Duodenal mucosa (tissue), 2 donors: Measurements from ENCODE around the gene KRT84.

ENCODE experiments used
- H3K27ac ChIP-seq: one replicate; pipeline ENCODE4 v1.7.0; 2013; ENCODE audit warnings: low read depth, low read length
- H3K27me3 ChIP-seq, 2 donors: one replicate each; pipeline ENCODE4 v1.7.0; 2013; ENCODE audit warnings: low read length in 2 of 2, control low read depth in 1 of 2; ENCODE audit not compliant: insufficient read depth in 2 of 2, control insufficient read depth in 1 of 2
- H3K36me3 ChIP-seq, 2 donors: one replicate each; pipeline ENCODE4 v1.7.0; 2013; ENCODE audit warnings: low read length in 2 of 2, control low read depth in 1 of 2; ENCODE audit not compliant: insufficient read depth in 2 of 2, control insufficient read depth in 1 of 2
- H3K4me1 ChIP-seq, 2 donors: one replicate each; pipeline ENCODE4 v1.7.0; 2013; ENCODE audit warnings: low read length in 2 of 2, control low read depth in 1 of 2; ENCODE audit not compliant: insufficient read depth in 2 of 2, control insufficient read depth in 1 of 2
- H3K4me3 ChIP-seq, 2 donors: one replicate each; pipeline ENCODE4 v1.7.0; 2013; ENCODE audit warnings: low read length in 2 of 2, low read depth in 1 of 2
- H3K9ac ChIP-seq, 2 donors: one replicate each; pipeline ENCODE4 v1.7.0; 2013; ENCODE audit warnings: low read length in 2 of 2, low read depth in 1 of 2
- H3K9me3 ChIP-seq, 2 donors: one replicate each; pipeline ENCODE4 v1.7.0; 2013; ENCODE audit warnings: low read length in 2 of 2, control low read depth in 1 of 2; ENCODE audit not compliant: control insufficient read depth in 1 of 2

KRT84 gene

GRCh38 chr12:52400906-52401305 lies 15.5 kb upstream of the KRT84 start:
- Histone ChIP-seq H3K27ac (no peak overlapping the region), H3K27me3 (peaks cover 0 to 3% of the 10 kb centered on the region in 2 donors), H3K9me3 (no peaks in the 10 kb centered on the region), H3K36me3 (no peaks in the 10 kb centered on the region), H3K4me1 (no peaks in the 10 kb centered on the region), H3K4me3 (no peak overlapping the region), H3K9ac (no peak overlapping the region)

DNA sequence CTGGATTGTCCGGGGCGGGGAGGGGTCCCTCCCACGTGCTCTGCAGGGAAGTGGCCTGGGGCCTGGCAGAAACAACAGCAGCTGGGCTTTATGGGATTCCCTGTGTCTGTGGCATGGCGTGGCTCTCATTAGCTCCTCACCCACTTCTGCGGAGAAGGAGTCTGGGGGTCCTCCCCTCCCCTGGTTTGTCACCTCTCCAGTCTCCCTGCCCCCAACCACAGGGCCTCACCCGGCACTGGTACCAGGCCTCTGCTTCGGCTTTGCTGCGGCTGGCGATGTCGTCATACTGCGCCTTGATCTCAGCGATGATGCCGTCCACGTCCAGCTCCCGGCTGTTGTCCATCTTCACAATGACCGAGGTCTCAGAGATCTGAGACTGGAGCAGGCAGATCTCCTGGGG lies 14.3 kb upstream of the KRT84 start:
- Histone ChIP-seq H3K4me1 (no peaks in the 10 kb centered on the region), H3K27me3 (peaks cover 0 to 3% of the 10 kb centered on the region in 2 donors), H3K36me3 (no peaks in the 10 kb centered on the region), H3K4me3 (no peak overlapping the region), H3K9ac (no peak overlapping the region), H3K9me3 (no peaks in the 10 kb centered on the region), H3K27ac (no peak overlapping the region)

- Histone ChIP-seq H3K36me3 (no peaks in the 10 kb centered on the region), H3K4me1 (no peaks in the 10 kb centered on the region), H3K27me3 (no peaks in the 10 kb centered on the region), H3K27ac (no peak overlapping the region), H3K9ac (no peak overlapping the region), H3K4me3 (no peak overlapping the region), H3K9me3 (no peaks in the 10 kb centered on the region)
Measured at GRCh38 chr12:52398176-52398575, 12.7 kb upstream of the KRT84 start.

DNA sequence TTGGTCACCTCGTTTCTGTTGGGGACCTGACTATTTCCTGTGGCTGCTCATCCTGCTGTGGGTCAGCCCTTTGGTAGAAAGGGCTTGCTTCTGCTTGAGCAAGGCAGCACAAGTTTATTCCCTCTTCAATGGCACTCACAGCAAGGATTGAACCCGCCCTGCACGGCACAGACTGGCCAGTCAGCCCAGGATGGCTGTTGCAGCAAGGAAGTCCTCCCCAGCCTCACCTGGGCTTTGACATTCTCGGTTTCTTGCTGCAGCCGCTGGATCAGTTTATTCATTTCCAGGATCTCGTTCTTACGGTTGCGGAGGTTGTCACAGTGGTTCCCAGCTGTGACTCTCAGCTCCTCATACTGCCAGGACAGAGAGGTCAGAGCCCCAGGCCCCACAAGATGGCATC lies 11.2 kb upstream of the KRT84 start:
- Histone ChIP-seq H3K9me3 (no peaks in the 10 kb centered on the region), H3K27me3 (no peaks in the 10 kb centered on the region), H3K27ac (no peak overlapping the region), H3K36me3 (no peaks in the 10 kb centered on the region), H3K4me3 (no peak overlapping the region), H3K9ac (no peak overlapping the region), H3K4me1 (no peaks in the 10 kb centered on the region)

GRCh38 chr12:52395761-52396434 lies 10.4 kb upstream of the KRT84 start:
- Histone ChIP-seq H3K4me3 (no peak overlapping the region), H3K9me3 (no peaks in the 10 kb centered on the region), H3K27ac (no peak overlapping the region), H3K27me3 (no peaks in the 10 kb centered on the region), H3K4me1 (no peaks in the 10 kb centered on the region), H3K9ac (no peak overlapping the region), H3K36me3 (no peaks in the 10 kb centered on the region)

- Histone ChIP-seq H3K9me3 (no peaks in the 10 kb centered on the region), H3K4me3 (no peak overlapping the region), H3K4me1 (no peaks in the 10 kb centered on the region), H3K36me3 (no peaks in the 10 kb centered on the region), H3K27me3 (no peaks in the 10 kb centered on the region), H3K9ac (no peak overlapping the region), H3K27ac (no peak overlapping the region)
Measured at GRCh38 chr12:52394836-52395405, 9.5 kb upstream of the KRT84 start.

DNA sequence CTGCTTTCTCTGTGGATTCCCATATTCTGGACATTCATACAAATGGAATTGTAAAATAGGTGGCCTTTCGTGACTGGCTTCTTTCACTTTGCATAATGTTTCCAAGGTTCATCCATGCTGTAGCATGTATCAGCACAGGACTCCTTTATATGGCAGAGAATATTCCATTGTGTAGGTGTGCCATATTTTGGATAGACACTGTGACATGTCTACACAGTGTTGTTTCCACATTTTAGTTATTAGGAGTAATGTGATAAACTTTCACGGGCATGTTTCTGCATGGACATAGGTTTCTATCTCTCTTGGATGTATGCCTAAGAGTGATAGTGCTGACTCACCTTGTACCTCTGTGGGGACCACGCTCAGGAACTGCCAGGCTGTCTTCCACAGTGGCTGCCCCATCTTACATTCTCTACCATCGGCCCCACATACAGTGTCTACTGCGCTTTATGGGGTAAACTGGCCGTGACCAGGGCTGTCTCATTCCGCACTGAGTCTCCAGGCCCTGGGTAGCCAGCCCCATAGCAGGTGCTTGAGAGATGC lies 7.1 kb upstream of the KRT84 start:
- H3K4me1 ChIP-seq, result no peaks in the 10 kb centered on the region
- no peaks in the 10 kb centered on the region for H3K9me3 ChIP-seq
- H3K27me3 ChIP-seq, result peaks cover 0 to 8% of the 10 kb centered on the region in 2 donors
- H3K27ac ChIP-seq, result no peak overlapping the region
- H3K36me3 ChIP-seq, result no peaks in the 10 kb centered on the region
- H3K4me3 ChIP-seq, result no peak overlapping the region
- H3K9ac ChIP-seq, result no peak overlapping the region

- Histone ChIP-seq H3K9me3 (no peaks in the 10 kb centered on the region), H3K4me1 (no peaks in the 10 kb centered on the region), H3K27ac (no peak overlapping the region), H3K9ac (no peak overlapping the region), H3K27me3 (peaks cover 0 to 8% of the 10 kb centered on the region in 2 donors), H3K36me3 (no peaks in the 10 kb centered on the region), H3K4me3 (no peak overlapping the region)
Measured at GRCh38 chr12:52391618-52392002, 6.2 kb upstream of the KRT84 start.

- no peak overlapping the region for H3K27ac ChIP-seq
Measured at GRCh38 chr12:52390739-52391617, 5.5 kb upstream of the KRT84 start.

More at GRCh38 chr12:52390739-52391617, 5.5 kb upstream of the KRT84 start:
- no peaks in the 10 kb centered on the region for H3K36me3 ChIP-seq
- H3K9ac ChIP-seq, result no peak overlapping the region
- H3K9me3 ChIP-seq, result no peaks in the 10 kb centered on the region
- no peak overlapping the region for H3K4me3 ChIP-seq
- no peaks in the 10 kb centered on the region for H3K4me1 ChIP-seq
- H3K27me3 ChIP-seq, result peaks cover 0 to 8% of the 10 kb centered on the region in 2 donors
